Measurements from ENCODE around the gene LIN7A.

Gene LIN7A

DNA sequence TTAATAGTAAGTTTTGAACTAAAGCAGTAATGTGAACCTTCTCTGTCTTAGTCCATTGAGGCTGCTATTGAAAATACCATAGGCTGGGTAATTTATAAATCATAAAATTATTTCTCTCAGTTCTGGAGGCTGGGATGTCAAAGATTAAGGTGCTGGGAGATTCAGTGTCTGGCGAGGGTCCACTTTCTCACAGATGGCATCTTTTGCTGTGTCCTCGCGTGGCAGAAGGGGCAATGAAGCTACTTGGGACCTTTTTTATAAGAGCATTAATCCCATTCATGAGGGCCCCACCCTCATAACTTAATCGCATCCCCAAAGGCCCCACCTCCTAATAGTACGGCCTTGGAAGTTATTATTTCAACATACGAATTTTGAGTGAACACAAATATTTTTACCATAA lies 28.4 kb downstream of the LIN7A start:
- Histone ChIP-seq H3K27ac (no peak overlapping the region), H3K4me3 (ENCODE audit: low read depth in 1 of 2, low read length in 1 of 2) (no peak overlapping the region), H3K4me1 (ENCODE audit: control insufficient read depth in 1 of 2, insufficient read depth in 1 of 2, low read depth in 1 of 2, low read length in 1 of 2) (no peaks in the 10 kb centered on the region), H3K27me3 (no peaks in the 10 kb centered on the region), H3K9me3 (no peaks in the 10 kb centered on the region), H3K36me3 (no peaks in the 10 kb centered on the region)
- TF ChIP-seq, protein P1, sequence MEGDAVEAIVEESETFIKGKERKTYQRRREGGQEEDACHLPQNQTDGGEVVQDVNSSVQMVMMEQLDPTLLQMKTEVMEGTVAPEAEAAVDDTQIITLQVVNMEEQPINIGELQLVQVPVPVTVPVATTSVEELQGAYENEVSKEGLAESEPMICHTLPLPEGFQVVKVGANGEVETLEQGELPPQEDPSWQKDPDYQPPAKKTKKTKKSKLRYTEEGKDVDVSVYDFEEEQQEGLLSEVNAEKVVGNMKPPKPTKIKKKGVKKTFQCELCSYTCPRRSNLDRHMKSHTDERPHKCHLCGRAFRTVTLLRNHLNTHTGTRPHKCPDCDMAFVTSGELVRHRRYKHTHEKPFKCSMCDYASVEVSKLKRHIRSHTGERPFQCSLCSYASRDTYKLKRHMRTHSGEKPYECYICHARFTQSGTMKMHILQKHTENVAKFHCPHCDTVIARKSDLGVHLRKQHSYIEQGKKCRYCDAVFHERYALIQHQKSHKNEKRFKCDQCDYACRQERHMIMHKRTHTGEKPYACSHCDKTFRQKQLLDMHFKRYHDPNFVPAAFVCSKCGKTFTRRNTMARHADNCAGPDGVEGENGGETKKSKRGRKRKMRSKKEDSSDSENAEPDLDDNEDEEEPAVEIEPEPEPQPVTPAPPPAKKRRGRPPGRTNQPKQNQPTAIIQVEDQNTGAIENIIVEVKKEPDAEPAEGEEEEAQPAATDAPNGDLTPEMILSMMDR (IDR thresholded peaks at IDR 0.05): no peak

DNA sequence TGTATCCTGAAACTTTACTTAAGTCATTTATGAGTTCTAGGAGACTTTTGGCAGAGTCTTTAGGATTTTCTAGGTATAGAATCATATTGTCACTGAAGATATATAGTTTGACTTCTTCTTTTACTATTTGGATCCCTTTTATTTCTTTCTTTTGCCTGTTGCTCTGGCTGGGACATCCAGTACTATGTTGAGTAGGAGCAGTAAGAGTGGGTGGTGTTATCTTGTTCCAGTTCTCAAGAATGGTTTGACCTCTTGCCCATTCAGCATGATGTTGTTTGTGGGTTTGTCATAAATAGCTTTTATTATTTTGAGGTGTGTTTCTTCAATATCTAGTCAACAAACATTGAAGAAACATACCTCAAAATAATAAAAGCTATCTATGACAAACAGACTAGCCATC lies 35.0 kb downstream of the LIN7A start:
- Histone ChIP-seq H3K36me3 (no peaks in the 10 kb centered on the region), H3K4me1 (ENCODE audit: control insufficient read depth in 1 of 2, insufficient read depth in 1 of 2, low read depth in 1 of 2, low read length in 1 of 2) (no peaks in the 10 kb centered on the region)
- TF ChIP-seq, protein P1 (IDR thresholded peaks at IDR 0.05): no peak

DNA sequence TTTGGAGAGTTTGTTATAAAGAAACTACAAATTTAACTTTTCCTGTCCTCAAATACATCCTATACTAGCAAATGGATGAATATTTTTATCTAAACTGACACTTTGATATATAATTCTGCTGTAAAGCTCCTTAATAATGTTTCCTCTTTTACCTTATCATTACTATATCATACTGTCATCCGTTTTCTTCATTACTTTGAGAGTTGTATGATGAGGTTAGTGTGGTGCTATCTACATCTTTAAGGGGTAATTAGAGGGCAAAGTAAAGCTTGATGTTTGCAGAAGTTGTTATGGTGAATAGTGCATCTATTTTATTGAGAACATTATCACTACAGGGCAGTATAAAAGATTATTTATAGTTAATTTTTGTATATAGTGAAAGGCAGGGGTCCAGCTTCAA lies 36.1 kb downstream of the LIN7A start:
- H3K4me1 ChIP-seq (ENCODE audit: control insufficient read depth in 1 of 2, insufficient read depth in 1 of 2, low read depth in 1 of 2, low read length in 1 of 2): no peaks in the 10 kb centered on the region
- no peaks in the 10 kb centered on the region for H3K27me3 ChIP-seq
- no peak overlapping the region for H3K4me3 ChIP-seq (ENCODE audit: low read depth in 1 of 2, low read length in 1 of 2)
- TF ChIP-seq, protein P1 (IDR thresholded peaks at IDR 0.05): no peak
- no peaks in the 10 kb centered on the region for H3K9me3 ChIP-seq
- no peak overlapping the region for H3K27ac ChIP-seq
- H3K36me3 ChIP-seq: no peaks in the 10 kb centered on the region

More for the DNA sequence above, 35.0 kb downstream of the LIN7A start:
- Histone ChIP-seq H3K27me3 (no peaks in the 10 kb centered on the region), H3K4me3 (ENCODE audit: low read depth in 1 of 2, low read length in 1 of 2) (no peak overlapping the region), H3K27ac (no peak overlapping the region), H3K9me3 (no peaks in the 10 kb centered on the region)

DNA sequence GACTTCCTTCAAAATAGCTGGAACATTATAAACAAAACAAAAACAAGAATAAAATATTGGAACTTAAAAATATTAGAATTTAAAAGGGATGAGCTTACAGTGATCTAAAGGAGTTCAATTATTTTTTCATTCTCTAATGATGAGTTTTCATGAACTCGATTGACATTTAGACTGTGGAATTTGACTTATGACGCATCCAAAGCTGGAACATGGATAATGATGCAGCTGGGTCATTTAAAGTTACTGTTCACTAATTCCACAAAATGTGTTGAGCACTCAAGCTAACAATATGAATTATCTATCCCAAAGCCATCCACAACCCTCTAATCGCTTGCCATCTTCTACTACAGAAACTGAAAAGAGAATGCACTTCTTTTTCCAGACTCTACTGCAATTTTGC lies 42.5 kb downstream of the LIN7A start:
- H3K4me1 ChIP-seq (ENCODE audit: control insufficient read depth in 1 of 2, insufficient read depth in 1 of 2, low read depth in 1 of 2, low read length in 1 of 2): no peaks in the 10 kb centered on the region
- H3K9me3 ChIP-seq: no peaks in the 10 kb centered on the region
- no peak overlapping the region for H3K4me3 ChIP-seq (ENCODE audit: low read depth in 1 of 2, low read length in 1 of 2)
- H3K36me3 ChIP-seq: no peaks in the 10 kb centered on the region
- H3K27me3 ChIP-seq: no peaks in the 10 kb centered on the region
- TF ChIP-seq, protein P1 (IDR thresholded peaks at IDR 0.05): no peak
- H3K27ac ChIP-seq: peak overlapping the region; percentile 24

DNA sequence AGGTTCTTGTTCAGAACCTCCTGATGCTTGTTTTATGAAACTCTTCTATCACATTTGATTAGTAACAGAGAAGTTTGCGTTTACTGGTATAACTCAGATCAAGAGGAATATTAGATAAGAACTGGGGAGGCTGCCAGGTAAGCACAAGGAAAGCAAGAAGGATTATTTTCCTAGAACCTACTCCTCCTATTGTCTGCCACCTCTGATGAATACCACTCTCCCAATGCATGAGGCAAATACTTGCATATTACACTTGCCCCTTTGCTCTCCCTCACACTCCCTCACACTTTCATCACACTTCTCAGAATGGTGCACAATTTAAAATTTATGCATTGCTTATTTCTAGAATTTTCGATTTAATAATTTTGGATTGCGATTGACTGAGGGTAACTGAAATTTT lies 43.6 kb downstream of the LIN7A start:
- H3K27me3 ChIP-seq: no peaks in the 10 kb centered on the region
- no peak overlapping the region for H3K27ac ChIP-seq
- H3K4me1 ChIP-seq (ENCODE audit: control insufficient read depth in 1 of 2, insufficient read depth in 1 of 2, low read depth in 1 of 2, low read length in 1 of 2): no peaks in the 10 kb centered on the region
- no peaks in the 10 kb centered on the region for H3K36me3 ChIP-seq
- TF ChIP-seq, protein P1 (IDR thresholded peaks at IDR 0.05): no peak
- no peak overlapping the region for H3K4me3 ChIP-seq (ENCODE audit: low read depth in 1 of 2, low read length in 1 of 2)
- no peaks in the 10 kb centered on the region for H3K9me3 ChIP-seq
